GM19324 (cell line): ENCODE measurements around the gene RUNDC3A.

Experiments
- ATAC-seq: cut with Tn5 transposase; IDR thresholded peaks from one replicate; pipeline ENCODE4 v1.9.1; 2021; ENCODE audit warnings: mild to moderate bottlenecking, moderate library complexity; ENCODE audit not compliant: unreplicated experiment, low FRiP score

Gene RUNDC3A

DNA sequence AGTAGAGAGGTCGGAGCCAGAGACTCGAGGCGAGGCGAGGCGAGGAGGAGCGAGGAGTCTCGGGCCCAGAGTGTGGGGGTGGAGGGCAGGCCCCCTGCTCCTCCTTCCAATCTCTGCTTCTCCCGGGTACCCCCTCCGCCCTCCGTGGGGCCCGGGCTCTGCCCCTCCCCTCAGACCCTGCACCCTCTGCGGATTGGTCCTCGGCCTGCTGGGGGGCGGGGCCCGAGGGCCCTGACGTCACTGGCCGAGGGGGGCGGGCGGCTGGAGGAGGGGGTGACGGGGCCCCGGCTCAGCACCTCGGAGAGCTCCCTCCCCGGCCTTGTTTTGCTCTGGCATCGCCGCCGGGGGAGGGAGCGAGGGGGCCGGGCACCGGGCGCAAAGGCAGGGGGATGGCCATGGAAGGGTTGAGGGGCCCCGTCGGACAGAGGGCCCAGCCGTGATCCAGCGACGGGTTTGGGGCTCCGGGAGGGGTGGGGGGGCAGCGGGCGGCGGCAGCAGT, at the start of gene RUNDC3A:
TSS of gene RUNDC3A (plus strand) at position 282 of the 499 bp plus-strand sequence. CDS start 232 bp downstream, outside the sequence.
- ATAC-seq: peak; percentile 54

DNA sequence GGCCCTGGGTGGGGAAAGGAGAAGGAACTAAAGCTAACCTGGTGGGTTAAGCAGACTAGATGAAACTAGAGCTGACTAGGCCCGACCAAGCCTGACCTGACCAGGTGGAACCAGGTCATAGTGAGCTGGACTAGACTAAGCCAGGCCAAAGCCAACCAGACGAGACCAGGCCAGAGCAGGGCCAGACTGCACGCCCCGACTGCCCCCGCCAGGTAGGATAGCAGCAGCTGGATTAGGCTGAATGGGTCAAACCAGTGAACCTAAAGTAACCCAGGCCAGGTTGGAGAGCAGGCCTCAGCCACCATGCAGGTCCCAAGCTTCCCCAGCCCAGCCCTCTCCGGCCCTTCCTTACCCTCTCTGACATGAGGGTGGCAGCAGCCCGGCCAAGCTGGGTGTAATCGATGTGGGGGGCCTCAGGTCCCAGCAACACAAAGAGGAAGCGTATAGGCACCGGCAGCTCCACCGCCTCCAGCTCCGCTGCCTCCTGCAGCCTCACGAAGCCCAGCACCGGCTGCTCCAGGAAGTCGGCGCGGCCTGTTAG, 49.5 kb upstream of the RUNDC3A start:
- ATAC-seq: no peak

- no peak for ATAC-seq
Observed at GRCh38 chr17:44260296-44260695, 48.1 kb upstream of the RUNDC3A start.

GRCh38 chr17:44262654-44263225, 45.7 kb upstream of the RUNDC3A start:
- ATAC-seq: no peak

DNA sequence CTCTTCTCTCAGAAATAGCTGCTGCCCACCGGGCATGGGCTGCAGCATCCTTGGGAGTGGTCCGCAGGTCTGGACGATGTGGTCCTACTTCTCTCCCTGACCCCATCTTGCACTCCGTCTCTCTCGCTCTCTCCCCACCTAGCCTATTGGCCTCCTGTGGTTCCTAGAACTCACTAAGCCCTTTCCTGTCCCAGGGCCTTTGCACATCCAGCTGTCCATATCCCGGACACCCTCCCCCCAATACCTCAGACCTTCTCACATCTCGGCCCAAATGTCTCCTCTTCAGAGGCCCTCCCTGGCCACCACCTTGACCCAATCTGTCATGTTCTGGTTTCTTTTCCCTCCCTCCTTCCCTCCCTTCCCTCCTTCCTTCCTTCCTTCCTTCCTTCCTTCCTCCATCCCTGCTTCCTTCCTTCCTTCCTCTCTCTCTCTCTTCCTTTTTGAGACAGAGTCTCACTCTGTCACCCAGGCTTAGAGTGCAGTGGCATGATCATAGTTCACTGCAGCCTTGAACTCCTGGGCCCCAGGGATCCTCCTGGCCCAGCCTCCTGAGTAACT, 45.0 kb upstream of the RUNDC3A start:
- ATAC-seq: no peak

GRCh38 chr17:44266402-44267164, 41.8 kb upstream of the RUNDC3A start:
- no peak for ATAC-seq

DNA sequence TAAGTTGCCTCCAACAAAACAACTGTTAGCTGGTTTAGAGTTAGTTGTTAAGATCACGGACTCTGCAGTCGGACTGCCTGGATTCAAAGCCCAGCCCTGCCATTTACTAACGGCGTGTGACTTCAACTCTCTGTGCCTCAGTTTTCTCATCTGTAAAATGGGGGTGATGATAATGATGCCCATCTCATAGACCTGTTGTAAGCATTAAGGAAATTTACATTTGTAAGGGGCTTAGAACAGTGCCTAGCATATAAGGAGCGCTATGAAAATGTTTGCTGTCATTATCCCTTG, 41.3 kb upstream of the RUNDC3A start:
- ATAC-seq: no peak

- no peak for ATAC-seq
Observed at GRCh38 chr17:44267818-44268490, 40.4 kb upstream of the RUNDC3A start, which contains the start of gene SLC4A1. SLC4A1 (minus strand) TSS chr17:44268135; CDS start chr17:44262866, 5,269 bp downstream.

GRCh38 chr17:44268709-44269534, 39.5 kb upstream of the RUNDC3A start:
- no peak for ATAC-seq

DNA sequence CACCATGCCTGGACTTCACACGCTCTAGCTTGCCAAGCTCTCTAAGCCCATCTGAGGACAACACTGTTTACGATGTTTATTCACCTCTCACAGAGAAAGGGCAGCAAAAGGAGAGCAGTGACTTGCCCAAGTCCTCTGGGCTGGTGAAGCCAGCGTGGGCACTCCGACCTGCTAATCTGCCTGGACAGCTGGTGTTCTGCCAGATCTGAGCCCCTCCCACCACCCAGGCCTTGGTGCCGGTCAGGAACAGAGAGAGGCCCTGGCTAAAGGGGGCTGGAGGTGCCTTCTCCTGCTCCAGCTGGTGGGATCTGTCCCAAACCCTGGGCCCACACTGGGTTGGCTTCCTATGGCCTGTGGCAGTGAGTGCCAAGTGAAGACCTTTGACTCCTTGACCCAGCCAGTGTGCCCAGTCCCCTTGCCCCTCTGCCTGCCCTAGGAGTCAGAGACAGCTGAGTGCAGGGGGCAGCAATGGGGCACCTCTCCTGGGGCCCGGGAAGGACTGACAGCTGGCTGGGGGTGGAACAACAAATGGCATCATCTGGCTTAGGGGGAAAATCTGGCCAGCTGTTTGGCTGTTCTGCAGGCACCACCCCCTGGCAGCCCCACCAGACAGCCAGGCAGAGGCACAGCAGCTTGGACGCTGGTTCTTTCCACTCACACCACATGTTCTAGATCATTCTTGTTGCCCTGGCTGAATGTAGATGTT, 38.7 kb upstream of the RUNDC3A start:
- ATAC-seq: no peak

DNA sequence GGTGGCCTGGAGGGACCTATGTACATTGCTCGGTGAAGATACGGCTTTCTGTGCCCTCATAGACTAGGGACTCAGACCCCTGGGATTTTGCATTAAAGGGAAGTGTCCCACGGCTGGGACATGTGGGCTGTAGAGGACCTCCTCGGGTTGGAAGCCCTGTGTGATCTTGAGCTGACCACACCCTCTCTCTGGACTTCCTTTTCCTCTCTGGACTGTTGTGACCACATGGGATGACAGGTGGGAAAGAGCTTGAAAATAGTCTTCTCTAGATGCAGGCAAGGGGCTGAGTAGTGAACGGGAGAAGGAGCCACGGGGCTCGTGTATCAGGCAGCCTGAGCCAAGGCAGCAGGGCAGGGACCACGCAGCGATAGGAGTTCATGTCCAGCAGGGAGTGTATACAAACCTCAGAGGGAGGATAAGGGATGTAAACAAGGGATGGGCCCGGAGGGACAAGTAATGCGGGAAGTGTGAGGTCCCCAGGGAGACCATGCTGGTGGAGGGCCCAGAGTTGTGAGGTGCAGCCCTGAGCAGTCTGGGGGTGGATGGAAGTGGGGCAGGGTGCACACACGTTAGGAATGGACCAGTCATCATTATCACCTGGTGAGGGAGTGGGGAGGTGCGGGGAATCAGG, 36.0 kb upstream of the RUNDC3A start:
- ATAC-seq: no peak

DNA sequence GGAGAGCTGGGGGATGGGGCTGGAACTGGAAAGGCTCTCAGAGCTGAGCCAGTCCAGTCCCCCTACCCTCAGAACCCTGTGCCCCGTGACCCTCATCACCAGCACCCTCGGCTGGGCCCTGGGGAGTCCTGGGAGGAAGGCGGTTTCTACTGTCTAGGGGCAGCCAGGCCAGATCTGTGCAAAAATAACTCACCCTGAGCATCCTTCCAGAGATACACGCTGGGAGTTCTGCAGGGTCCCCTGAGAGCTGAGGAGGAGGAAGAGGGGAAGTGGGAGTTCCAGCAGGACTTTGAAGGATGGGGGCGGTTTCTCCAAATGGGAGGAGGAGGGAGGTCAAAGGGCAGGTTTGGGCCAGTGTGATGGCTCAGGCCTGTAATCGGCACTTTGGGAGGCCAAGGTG, 35.4 kb upstream of the RUNDC3A start:
- ATAC-seq: no peak

DNA sequence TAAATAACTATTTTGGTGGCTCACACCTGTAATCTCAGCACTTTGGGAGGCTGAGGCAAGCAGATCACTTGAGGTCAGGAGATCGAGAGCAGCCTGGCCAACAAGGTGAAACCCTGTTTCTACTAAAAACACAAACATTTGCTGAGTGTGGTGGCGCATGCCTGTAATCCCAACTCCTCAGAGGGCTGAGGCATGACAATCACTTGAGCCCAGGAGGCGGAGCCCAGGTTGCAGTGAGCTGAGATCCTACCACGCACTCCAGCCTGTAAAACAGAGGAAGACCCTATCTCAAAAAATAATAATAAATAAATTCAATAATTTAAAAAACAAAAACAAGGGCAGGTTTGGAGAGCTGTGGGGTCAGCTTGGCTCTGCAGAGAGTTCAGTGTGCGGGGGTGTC, 34.8 kb upstream of the RUNDC3A start:
- ATAC-seq: no peak

DNA sequence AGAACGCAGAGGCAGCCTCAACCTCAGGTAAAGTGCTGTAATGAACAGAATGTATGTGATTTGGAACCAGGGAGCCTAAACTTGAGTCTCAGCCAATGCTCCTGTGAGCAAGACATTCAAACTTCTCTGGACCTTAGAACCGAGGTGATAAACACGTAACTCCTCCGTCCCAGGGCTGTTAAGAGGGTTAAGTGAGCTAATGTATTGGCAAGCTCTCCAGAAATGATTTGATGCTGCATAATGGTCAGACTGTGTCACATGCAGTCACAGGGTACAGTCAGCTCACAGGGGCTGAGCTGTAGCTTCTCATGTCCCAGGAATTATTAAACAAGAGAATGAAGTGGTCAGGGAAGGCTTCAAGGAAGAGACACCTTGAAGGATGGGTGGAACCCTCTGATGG, 30.4 kb upstream of the RUNDC3A start:
- no peak for ATAC-seq

GRCh38 chr17:44279346-44279665, 29.1 kb upstream of the RUNDC3A start:
- no peak for ATAC-seq

GRCh38 chr17:44279666-44280391, 28.6 kb upstream of the RUNDC3A start:
- peak; percentile 57 for ATAC-seq

DNA sequence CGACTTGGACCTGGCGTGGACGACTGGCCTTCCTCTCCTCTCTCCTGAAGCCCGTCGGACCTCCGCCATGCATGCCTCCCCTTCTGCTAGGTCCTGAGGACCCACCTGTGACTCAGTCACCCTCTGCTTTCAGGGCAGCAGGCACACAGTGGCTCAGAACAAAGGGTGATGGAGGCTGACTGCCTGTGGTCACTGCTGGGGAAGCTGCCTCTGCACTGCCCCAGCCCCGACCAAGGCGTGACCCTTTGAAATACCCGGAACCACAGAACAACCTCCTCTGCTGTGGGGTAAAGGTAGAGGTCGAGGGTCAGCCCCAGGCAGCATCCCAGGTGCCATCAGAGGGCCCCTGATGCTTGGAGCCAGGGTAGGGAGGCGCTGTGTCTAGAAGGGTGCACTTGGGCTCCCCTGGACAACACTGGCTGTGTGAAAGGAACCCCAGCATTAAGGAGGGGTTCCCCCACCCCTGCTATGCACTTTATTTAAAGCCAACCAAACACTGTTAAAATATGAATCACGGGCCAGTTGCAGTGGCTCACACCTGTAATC, 27.9 kb upstream of the RUNDC3A start:
- ATAC-seq: no peak

- no peak for ATAC-seq
Observed at GRCh38 chr17:44281570-44281969, 26.8 kb upstream of the RUNDC3A start.
